ENCODE results near the gene PDZD2. TPM values are rescaled to one million over a fixed set of nuclear protein-coding genes. Genes with fewer than 3 reads are reported as not detected.

The PDZD2 gene
- total RNA-seq, 1 donor from 2014 or later = 42.7 TPM

- DNase-seq (ENCODE audit: extremely low spot score in 2 of 2) = no peak
- Histone ChIP-seq H3K9me3 (no peaks in the 10 kb centered on the region), H3K27ac (no peak overlapping the region), H3K27me3 (no peaks in the 10 kb centered on the region), H3K4me3 (no peak overlapping the region), H3K4me1 (peaks cover 18% of the 10 kb centered on the region), H3K36me3 (no peaks in the 10 kb centered on the region)
- intact Hi-C loops (cut with DNase I) = no loop called here
- TF ChIP-seq CTCF (IDR thresholded peaks at IDR 0.05) (no peak), POLR2A (IDR thresholded peaks at IDR 0.05) (no peak), POLR2AphosphoS5 (IDR thresholded peaks at IDR 0.05; ENCODE audit: insufficient read depth in 1 of 2, low read depth in 1 of 2) (no peak)
These were observed 2.6 kb downstream of the PDZD2 start for GRCh38 chr5:31641575-31641974.

GRCh38 chr5:31645420-31646081 lies 6.6 kb downstream of the PDZD2 start:
- H3K27me3 ChIP-seq = no peaks in the 10 kb centered on the region
- no peak for DNase-seq (ENCODE audit: extremely low spot score in 2 of 2)
- TF ChIP-seq POLR2AphosphoS5 (IDR thresholded peaks at IDR 0.05; ENCODE audit: insufficient read depth in 1 of 2, low read depth in 1 of 2) (no peak), POLR2A (IDR thresholded peaks at IDR 0.05) (no peak), CTCF (IDR thresholded peaks at IDR 0.05) (no peak)
- no peak overlapping the region for H3K27ac ChIP-seq
- intact Hi-C loops (cut with DNase I) = no loop called here
- no peaks in the 10 kb centered on the region for H3K4me1 ChIP-seq
- no peaks in the 10 kb centered on the region for H3K36me3 ChIP-seq
- H3K9me3 ChIP-seq = no peaks in the 10 kb centered on the region
- H3K4me3 ChIP-seq = no peak overlapping the region

GRCh38 chr5:31648326-31648725 lies 9.4 kb downstream of the PDZD2 start:
- H3K4me3 ChIP-seq = no peak overlapping the region
- no peaks in the 10 kb centered on the region for H3K27me3 ChIP-seq
- no peak for DNase-seq (ENCODE audit: extremely low spot score in 2 of 2)
- TF ChIP-seq CTCF (IDR thresholded peaks at IDR 0.05) (no peak), POLR2A (IDR thresholded peaks at IDR 0.05) (no peak), POLR2AphosphoS5 (IDR thresholded peaks at IDR 0.05; ENCODE audit: insufficient read depth in 1 of 2, low read depth in 1 of 2) (no peak)
- H3K4me1 ChIP-seq = no peaks in the 10 kb centered on the region
- H3K27ac ChIP-seq = no peak overlapping the region
- no peaks in the 10 kb centered on the region for H3K36me3 ChIP-seq
- no peaks in the 10 kb centered on the region for H3K9me3 ChIP-seq
- intact Hi-C loops (cut with DNase I) = no loop called here

GRCh38 chr5:31651241-31651640 lies 12.3 kb downstream of the PDZD2 start:
- TF ChIP-seq POLR2A (IDR thresholded peaks at IDR 0.05) = no peak
- no peak for TF ChIP-seq CTCF (IDR thresholded peaks at IDR 0.05)
- no peak for TF ChIP-seq POLR2AphosphoS5 (IDR thresholded peaks at IDR 0.05; ENCODE audit: insufficient read depth in 1 of 2, low read depth in 1 of 2)
- intact Hi-C loops (cut with DNase I) = no loop called here
- H3K9me3 ChIP-seq = no peaks in the 10 kb centered on the region
- H3K4me3 ChIP-seq = no peak overlapping the region
- no peak for DNase-seq (ENCODE audit: extremely low spot score in 2 of 2)
- no peaks in the 10 kb centered on the region for H3K27me3 ChIP-seq
- H3K27ac ChIP-seq = no peak overlapping the region
- H3K4me1 ChIP-seq = no peaks in the 10 kb centered on the region
- H3K36me3 ChIP-seq = no peaks in the 10 kb centered on the region

DNA sequence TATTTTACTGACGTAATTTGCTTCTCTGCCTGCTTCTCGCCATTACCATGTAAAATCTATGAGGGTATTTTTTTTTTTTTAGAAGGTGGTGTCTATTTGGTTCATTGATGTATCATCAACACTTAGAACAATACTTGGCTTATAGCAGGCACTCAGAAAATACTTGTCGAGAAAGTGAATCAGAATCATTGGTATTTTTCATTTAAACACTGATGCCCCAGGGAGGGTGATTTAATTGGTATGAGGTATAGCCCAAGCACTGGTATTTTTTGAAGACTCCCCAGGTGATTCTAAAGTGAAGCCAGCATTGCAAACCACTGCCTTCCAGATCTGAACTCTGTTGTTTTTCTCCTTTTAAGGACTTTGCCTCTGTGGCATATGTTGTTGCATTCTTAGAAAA lies 16.6 kb downstream of the PDZD2 start:
- H3K27me3 ChIP-seq = no peaks in the 10 kb centered on the region
- H3K4me3 ChIP-seq = no peak overlapping the region
- H3K9me3 ChIP-seq = no peaks in the 10 kb centered on the region
- TF ChIP-seq CTCF (IDR thresholded peaks at IDR 0.05) (no peak), POLR2AphosphoS5 (IDR thresholded peaks at IDR 0.05; ENCODE audit: insufficient read depth in 1 of 2, low read depth in 1 of 2) (no peak), POLR2A (IDR thresholded peaks at IDR 0.05) (no peak)
- intact Hi-C loops (cut with DNase I) = no loop called here
- H3K36me3 ChIP-seq = no peaks in the 10 kb centered on the region
- H3K27ac ChIP-seq = no peak overlapping the region
- DNase-seq (ENCODE audit: extremely low spot score in 2 of 2) = no peak
- H3K4me1 ChIP-seq = no peaks in the 10 kb centered on the region

All from vagina (tissue), 2 donors.